Prostate gland (tissue), 2 donors: ENCODE measurements around the gene OR2H2.

Experiments
- CTCF ChIP-seq, 4 experiments: fragments of 200-600 bp in 2 of 4; fragments of 450-650 bp in 2 of 4; sonication (generic) in 2 of 4; IDR thresholded peaks; 1 replicate in 3 of 4; 2 replicates in 1 of 4; pipeline ENCODE4 v1.5.1; 2016 to 2019; ENCODE audit warnings: antibody characterized with exemption in 4 of 4, mild to moderate bottlenecking in 2 of 4, moderate library complexity in 2 of 4
- POLR2A ChIP-seq: fragments of 450-650 bp; IDR thresholded peaks from one replicate; pipeline ENCODE4 v1.6.1; 2016; ENCODE audit warnings: antibody characterized with exemption, mild to moderate bottlenecking
- POLR2AphosphoS5 ChIP-seq: sonication (generic); formaldehyde crosslinking; IDR thresholded peaks from one replicate; pipeline ENCODE4 v1.6.1; 2017; ENCODE audit warnings: antibody characterized with exemption

- TF ChIP-seq CTCF (IDR thresholded peaks at IDR 0.05): no peak
- no peak for TF ChIP-seq POLR2A
- TF ChIP-seq POLR2AphosphoS5: no peak
Observed at GRCh38 chr6:29559524-29560287, 25.2 kb upstream of the OR2H2 start, which contains the start of gene UBD.
